IPS-NIHi7 (cell line): ENCODE data around the gene SMS.
A peak's percentile ranks its signal among the peaks of the same experiment; 100 is the strongest.

Experiments used
- DNase-seq: peaks from one replicate; pipeline ENCODE4 v3.0.0; 2012; ENCODE audit warnings: mixed read lengths; ENCODE audit errors: extremely low spot score

The SMS gene

GRCh38 chrX:21978346-21978745 is 37.8 kb downstream of the SMS start:
- DNase-seq = no peak

- DNase-seq = no peak
Measured at GRCh38 chrX:21982311-21982710, 41.8 kb downstream of the SMS start.

DNA sequence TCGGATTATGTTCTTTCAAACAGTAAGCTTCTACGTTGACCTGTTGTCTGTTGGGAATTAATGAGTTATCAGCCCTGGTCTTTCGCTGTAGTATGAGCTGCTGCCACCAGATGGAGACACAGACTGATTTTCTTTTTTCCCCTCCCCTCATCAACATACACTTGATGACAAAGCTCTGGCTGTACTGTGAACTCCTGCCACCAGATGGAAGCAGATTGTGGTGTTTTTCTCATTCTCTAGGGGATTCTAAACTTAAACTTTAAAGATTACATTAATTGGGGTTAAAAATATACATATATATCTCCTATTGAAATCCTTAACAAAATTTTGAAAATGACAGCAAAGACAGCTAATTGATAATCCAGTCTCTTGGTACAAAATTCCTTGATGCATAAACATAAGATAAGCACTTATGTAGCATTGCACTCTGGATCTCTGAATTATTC is 44.8 kb downstream of the SMS start:
- peak; percentile 81 for DNase-seq

DNA sequence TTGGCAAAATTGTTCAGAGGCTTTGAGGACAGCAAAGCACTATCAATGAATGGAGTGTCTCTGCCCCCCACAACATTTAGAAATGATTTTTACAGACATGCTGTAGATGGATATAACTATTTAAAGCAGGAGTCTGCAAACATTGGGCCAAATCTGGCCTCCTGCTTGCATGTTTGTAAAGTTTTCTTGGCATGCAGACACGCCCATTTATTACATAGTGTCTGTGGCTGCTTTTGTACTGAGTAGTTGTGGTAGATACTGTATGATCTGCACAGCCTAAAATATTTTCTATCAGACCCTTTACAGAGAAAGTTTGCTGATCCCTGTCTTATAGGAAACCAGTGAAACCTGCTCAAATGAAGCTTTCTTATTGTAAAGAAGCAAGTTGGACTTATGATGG is 46.1 kb downstream of the SMS start:
- no peak for DNase-seq

DNA sequence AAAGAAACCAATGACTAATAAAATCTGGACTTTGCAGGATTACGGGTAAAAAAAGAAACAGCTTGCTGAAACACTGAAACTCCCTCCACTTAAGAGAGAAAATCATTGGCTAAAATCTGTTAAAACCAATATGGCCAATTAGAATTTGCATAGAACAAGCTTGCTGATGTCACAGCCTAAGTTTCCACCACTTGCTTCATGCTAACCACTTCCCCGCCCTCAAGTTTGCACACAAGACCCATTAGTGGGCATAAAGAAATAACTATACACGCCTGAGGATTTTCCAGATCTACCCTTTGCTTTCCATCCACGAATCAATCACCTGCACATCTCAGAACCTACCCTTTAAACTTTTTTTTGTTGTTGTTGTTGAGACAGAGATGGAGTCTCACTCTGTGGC is 48.9 kb downstream of the SMS start:
- no peak for DNase-seq

DNA sequence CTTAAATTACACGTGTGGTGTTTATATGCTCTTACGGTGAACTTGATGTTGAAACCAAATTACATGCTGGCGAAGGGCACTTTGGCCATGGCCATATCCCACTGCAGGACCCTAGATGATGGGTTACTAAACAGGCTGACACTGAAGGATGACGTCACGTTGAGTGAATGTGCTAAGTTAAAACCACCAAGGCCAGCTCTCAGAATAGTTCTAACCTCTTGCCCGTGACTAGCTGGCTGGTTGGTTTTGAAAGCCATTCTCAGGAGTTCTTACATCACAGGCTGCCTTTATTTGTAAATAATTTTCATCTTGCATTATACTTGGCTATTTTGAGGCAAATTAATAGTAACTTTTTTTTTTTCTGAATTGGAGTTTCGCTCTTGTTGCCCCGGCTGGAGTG is 50.3 kb downstream of the SMS start:
- DNase-seq = no peak

- no peak for DNase-seq
Measured at GRCh38 chrX:21991504-21991903, 51.0 kb downstream of the SMS start.

GRCh38 chrX:21993265-21993664 is 52.8 kb downstream of the SMS start:
- no peak for DNase-seq

DNA sequence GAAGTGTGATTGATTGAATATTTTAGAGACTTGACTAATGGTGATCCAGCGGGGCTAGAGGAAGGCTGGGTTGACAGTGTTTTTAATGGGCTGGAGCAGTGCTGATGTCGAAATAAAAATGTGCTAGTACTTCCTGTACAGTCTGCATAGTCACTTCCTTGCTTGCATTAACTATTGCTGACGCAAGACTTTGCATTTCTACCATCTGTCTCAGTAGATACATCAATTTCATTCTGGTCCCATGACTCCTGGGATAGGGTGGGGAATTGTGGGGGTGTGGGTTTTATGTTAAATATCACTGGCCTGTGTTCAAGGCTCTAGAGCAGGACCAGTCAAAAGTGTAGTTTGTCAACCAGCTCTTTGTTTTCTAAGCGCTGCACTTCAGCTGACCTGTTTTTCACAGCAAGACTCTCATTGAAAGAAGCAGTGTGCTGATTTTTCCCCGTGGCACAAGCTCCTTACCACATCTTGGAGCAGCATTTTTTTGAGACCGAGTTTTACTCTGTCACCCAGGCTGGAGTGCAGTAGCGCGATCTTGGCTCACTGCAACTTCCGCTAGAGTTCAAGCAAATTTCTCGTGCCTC is 56.5 kb downstream of the SMS start:
- no peak for DNase-seq

DNA sequence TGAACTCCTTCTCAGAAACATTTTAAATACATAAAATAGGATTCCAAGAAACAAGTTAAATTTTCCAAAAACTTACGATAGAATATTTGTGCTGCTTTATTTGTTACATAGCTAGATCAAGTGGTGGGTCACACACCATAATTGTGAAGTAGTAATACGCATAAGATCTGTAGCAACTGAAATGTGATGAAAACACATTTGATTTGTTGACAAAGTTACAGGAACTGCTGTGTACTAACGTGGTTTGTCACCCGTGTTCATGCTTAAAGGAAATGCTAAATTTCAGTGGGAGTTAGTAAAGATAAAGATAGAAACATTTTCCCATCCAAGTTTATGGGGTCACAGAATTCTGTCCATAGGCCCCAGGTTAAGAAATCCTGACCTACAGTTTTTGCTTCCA is 57.5 kb downstream of the SMS start:
- no peak for DNase-seq

- no peak for DNase-seq
Measured at GRCh38 chrX:22004866-22005265, 64.4 kb downstream of the SMS start.

DNA sequence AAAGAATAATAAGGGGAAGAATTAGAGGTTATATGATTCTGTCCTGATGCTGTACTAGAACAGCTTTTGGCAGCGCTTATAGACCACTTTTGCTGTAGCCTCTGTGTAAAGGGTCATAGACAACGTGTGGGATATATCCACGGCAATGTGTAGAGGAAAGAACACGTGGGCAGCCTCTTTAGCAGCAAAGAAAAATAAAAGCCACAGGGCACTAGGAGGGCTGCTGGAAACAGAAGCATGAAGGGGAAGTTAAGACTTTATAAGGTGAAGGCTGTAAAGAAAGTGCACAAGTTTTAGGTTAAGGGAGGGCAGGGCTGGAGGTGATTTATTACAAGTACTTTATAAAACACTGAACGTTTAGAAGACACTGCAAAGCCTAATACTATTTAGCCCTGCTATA is 71.5 kb downstream of the SMS start:
- no peak for DNase-seq

DNA sequence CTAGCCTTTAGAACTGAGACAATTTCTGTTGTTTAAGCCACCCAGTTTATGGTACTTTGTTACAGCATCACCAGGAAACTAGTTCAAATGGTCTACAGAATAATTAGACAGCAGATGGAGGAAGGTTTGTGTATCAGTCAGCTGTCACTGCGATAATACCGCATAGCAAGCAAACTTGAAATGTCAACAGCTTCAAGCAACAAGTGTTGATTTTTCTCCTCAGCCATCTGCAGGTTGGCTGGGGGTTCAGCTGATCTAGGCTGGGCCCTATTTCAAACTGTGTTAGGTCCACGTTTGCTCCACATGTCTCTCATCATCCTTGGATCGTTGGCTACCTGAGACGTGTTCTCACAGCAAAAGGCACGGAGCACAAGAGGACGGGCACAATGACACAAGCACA is 72.4 kb downstream of the SMS start:
- DNase-seq = no peak

DNA sequence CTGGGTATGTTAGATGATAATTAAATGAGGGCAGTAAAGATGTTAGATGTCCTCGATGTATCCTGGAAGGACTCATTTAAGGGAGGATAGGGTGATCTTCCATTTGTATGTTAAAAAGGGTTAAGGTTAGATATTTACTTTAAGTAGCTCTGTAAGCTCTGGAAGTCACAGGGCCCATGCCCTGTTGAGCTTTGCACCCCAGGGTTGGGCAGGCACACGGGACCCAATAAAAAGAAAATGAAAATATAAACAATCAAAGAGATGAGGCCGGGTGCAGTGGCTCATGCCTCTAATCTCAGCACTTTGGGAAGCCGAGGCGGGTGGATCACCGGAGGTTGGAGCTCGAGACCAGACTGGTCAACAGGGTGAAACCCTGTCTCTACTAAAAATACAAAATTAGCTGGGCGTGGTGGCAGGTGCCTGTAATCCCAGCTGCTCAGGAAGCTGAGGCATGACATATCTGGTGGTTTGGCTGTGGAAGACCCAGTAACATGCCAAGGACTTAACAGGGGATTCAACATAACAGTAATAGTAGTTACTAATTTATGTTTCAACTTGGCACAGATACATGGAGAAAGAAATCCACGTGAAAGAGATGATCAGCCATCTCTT is 74.7 kb downstream of the SMS start:
- DNase-seq = no peak

DNA sequence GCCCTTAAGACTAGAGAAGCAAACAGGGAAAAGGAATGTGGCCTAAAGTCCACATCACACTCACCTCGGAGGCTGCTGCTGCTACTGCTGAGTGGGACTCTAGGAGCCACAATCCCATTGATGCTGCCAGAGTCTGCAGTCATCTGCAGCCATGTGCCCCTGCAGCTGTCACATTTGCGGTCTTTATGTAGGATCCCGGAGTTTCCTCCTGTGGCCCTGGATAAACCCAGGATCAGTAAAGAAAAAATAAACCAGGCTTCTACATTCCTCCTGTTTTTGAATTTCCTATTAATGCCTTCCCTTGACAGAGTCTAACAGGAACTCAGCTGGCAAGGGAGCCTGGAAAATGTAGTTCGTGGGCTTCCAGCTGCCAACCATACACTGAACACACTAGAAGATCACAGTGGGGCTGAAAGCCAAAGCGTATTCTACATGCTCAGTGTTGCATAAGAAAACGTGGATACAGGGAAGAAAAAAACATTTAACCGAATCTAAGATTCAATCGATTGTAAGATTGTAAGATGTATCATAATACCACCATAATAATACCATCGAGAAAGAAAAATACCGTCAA is 81.3 kb downstream of the SMS start:
- no peak for DNase-seq

DNA sequence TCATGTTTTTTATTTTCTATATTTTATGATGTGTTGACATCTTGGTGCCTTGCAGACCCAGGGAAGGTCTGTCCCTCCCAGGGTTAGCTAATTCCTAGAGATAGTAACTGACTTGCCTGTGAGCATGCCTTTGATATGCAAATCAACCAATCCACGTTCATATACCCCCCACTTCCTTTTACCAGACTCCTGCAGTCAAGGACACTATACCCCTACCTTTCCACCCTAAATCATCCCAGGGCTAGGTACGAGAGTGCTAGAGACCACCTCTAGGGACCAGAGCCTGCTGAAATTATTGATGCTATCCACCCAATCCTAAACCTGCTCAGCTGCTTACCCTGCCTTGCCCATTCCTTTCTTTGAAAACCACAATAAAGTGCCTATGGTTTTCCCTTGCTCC is 84.1 kb downstream of the SMS start:
- DNase-seq = peak; percentile 26

DNA sequence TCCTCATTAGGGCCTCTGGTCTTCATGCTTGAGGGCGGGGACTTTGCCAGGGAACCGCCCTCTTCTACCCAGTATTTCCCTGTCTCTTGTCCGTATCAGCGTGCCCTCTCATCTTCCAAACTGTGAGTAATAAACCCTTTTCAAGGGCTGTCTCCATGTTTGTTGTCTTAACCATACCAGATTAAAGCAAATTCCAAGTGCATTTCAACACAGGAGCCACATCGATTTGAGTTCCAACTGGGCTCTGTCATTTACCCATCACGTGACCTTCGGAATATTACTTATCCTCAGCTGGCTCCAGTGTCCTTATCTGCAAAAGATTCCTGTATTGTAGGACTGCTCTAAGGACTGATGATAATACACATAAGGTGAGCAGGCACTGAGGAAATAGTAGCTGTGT is 85.2 kb downstream of the SMS start:
- no peak for DNase-seq

DNA sequence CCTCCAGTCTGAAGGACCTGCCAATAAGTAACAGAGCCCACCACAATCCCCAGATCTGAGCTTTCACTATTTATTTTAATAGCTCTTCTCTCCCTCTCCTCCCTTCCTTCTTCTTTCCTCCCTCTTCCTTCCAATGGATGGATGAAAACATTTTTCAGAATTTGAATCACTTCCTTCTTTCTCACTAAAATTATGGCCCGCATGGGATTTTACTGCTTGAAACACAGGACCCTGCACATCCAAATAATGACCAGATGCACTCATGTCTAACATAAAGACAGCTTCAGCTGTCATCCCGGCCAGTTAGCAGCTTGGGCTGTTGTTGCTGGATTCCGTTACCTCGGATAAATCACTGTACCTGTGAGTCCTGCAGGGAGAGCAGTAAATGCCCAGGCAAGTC is 86.2 kb downstream of the SMS start:
- DNase-seq = no peak

DNA sequence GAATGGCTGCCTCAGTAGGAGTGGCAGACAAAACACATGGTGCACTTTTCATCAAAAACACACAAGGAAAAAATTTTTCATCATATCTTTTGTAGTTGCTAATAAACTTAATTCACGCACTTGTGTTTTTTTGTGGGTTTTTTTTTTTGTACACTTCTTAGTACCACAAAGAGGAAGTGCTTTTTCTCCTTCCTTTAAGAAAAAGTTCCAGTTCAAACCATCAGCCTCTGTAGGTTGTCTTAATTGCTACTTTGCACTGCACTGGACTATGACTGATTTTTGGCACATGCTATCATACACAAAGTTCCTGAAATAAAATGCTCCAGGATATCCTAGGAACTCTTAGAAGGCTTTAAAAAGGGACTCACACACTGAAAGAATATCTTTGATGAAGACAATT is 91.6 kb downstream of the SMS start, which contains the start of gene PHEX:
PHEX (plus strand) TSS at position 242 of the 400 bp plus-strand sequence. CDS start 681 bp downstream, outside the sequence.
- no peak for DNase-seq

DNA sequence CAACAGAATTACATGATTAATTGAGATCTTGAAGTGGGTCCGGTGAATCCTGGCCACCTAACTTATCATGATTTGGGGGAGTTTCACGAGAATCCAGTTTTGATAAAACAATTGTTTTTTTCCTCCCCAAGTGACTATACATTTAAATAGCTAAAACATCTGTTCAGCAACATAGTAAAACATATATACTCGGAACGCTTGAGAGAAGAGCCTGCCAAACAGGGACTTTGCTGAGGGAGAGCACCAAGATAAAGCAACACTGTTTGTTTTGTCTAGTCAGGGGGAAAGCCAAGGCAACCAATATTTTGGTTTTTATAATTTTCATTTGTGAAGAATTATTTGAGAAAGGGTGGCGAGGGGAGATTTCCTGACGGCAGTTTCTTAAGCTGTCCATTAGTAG is 92.0 kb downstream of the SMS start:
- DNase-seq = no peak

DNA sequence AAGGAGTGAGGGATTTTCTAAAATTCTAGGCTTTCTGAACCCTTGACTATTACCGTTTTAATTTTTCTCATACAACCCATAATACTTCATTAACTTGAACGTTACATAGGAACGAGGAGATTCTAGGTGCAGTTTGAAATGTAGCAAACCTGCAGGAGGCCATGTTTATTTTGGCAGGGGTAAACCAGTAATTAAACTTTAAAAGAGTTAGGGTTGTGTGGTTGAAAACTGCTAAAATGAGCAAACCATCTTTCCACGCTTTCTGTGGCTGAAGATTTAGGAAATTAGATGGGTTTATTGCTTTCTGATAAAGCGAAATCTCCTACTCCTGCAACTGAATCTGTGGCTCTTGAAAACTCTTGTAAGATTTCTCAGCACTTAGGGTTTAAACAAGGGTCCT is 93.3 kb downstream of the SMS start:
- DNase-seq = no peak

DNA sequence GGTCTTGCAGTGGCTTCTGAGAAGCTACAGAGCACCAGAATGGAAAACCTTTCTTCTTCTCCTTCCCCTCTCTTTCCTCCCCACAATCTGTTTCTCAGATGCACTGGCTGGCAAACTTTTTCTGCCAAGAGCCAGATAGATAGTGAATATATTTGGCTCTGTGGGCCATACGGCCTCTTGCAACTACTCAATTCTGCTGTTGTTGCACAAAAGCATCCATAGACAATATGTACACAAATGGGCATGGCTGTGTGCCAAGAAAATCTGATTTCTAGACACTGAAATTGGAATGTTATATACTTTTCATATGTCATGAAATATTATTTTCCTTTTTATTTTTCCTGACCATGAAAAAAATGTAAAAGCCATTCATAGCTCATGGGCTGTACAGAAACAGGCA is 94.7 kb downstream of the SMS start:
- DNase-seq = no peak

- no peak for DNase-seq
Measured at GRCh38 chrX:22037225-22037624, 96.7 kb downstream of the SMS start.
